ENCODE measurements around the gene THBS2. TPM values are rescaled to one million over a fixed set of nuclear protein-coding genes. Genes with fewer than 3 reads are reported as not detected.

Gene THBS2
- total RNA-seq, 2 experiments from 2014 or later, result not detected

GRCh38 chr6:169168302-169168630, 85.4 kb downstream of the THBS2 start:
- no peak for TF ChIP-seq CTCF (IDR thresholded peaks at IDR 0.05)
- POLR2A ChIA-PET, result no interaction called here

GRCh38 chr6:169167581-169168301, 85.9 kb downstream of the THBS2 start:
- H3K27ac Mint-ChIP-seq, result no peak overlapping the region
- peaks cover 5% of the 10 kb centered on the region for H3K4me1 Mint-ChIP-seq (ENCODE audit: low read depth)
- TF ChIP-seq CTCF (IDR thresholded peaks at IDR 0.05), result no peak
- H3K27me3 Mint-ChIP-seq, result no peaks in the 10 kb centered on the region
- CTCF ChIA-PET, result no interaction called here
- no peaks in the 10 kb centered on the region for H3K9me3 Mint-ChIP-seq
- POLR2A ChIA-PET, result no interaction called here
- intact Hi-C loops (cut with micrococcal nuclease), result no loop called here
- ATAC-seq (no peak), DNase-seq (no peak)
- H3K4me3 Mint-ChIP-seq, result no peak overlapping the region
- no peaks in the 10 kb centered on the region for H3K36me3 Mint-ChIP-seq (ENCODE audit: low read depth)

More at GRCh38 chr6:169168302-169168630, 85.4 kb downstream of the THBS2 start:
- CTCF ChIA-PET, result no interaction called here
- Mint-ChIP-seq H3K4me1 (ENCODE audit: low read depth) (no peaks in the 10 kb centered on the region), H3K27me3 (no peaks in the 10 kb centered on the region), H3K9me3 (no peaks in the 10 kb centered on the region), H3K36me3 (ENCODE audit: low read depth) (no peaks in the 10 kb centered on the region), H3K4me3 (no peak overlapping the region), H3K27ac (no peak overlapping the region)
- intact Hi-C loops (cut with micrococcal nuclease), result no loop called here
- ATAC-seq (no peak), DNase-seq (no peak)

DNA sequence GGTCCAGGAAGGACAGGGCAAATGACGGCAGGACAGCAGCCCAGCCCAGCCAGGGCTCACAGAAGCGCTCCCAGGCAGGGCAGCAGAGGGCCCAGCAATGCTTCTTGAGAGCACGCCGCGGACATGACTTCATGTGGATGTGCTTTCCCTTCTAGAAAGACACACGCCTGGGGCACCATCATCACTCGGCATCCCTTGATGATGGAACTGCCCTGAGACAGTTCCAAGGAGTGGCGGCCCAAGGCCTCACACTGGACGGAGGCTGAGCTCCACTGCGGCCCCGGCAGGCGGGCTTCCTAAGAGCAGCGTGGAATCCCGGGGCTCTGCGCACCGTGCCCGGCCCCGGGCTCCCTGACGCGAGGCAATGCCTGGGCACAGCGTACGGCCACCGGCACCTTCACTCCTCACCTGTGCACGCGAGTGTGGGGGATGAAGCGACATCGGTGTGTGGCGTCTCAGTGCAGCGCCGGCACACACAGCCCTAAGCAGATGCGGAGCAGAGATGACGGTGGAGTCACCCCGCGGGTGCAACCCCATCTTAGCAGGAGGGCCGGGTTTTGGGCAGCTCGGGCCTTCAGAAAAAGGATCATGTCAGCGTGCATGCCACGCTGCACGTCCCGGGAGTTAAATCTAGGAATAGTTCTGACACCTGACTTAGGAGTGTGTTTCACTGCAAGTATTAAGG, 86.6 kb downstream of the THBS2 start:
- ChIA-PET CTCF (no interaction called here), POLR2A (no interaction called here)
- peaks cover 5% of the 10 kb centered on the region for H3K4me1 Mint-ChIP-seq (ENCODE audit: low read depth)
- DNase-seq (no peak), ATAC-seq (no peak)
- intact Hi-C loops (cut with micrococcal nuclease), result no loop called here
- no peaks in the 10 kb centered on the region for H3K9me3 Mint-ChIP-seq
- no peaks in the 10 kb centered on the region for H3K27me3 Mint-ChIP-seq
- H3K36me3 Mint-ChIP-seq (ENCODE audit: low read depth), result no peaks in the 10 kb centered on the region
- no peak for TF ChIP-seq CTCF (IDR thresholded peaks at IDR 0.05)
- H3K4me3 Mint-ChIP-seq, result no peak overlapping the region
- H3K27ac Mint-ChIP-seq, result no peak overlapping the region
